Fibroblast of skin of abdomen (primary cell): ENCODE data around the gene COL20A1.

ENCODE experiments used
- DNase-seq: peaks from one replicate; pipeline ENCODE4 v3.0.0-alpha.2; 2013

The COL20A1 gene

DNA sequence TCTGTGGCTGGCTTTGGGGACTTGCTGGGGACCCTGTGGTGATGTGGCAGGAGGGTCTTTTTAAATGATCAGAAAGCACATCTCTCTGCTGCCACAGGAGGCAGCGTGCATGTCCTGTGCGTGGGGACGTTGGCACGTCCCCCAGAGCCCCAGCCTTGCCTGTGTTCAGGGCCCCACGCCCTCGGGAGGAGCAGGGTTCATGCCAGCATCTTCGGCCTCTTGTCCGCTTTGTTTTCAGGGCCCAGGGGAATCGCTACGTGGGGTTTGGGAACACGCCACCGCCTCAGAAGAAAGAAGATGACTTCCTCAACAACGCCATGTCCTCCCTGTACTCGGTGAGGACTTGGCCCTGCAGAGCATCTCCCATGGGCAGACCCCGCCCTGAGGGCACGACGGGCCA is 14.3 kb upstream of the COL20A1 start:
- DNase-seq = no peak

DNA sequence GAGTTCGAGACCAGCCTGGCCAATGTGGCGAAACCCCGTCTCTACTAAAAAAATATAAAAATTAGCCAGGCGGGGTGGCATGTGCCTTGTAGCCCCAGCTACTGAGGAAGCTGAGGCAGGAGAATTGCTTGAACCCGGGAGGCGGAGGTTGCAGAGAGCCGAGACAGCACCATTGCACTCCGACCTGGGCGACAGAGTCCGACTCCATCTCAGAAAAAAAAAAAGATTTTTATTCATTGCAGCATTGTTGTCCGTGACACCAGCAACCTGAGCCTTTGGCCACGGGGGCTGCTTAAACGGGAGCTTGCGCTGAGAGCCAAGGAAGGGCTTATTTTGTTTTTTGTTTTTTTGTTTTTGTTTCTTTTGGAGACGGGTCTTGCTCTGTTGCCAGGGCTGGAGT is 13.1 kb upstream of the COL20A1 start:
- no peak for DNase-seq

DNA sequence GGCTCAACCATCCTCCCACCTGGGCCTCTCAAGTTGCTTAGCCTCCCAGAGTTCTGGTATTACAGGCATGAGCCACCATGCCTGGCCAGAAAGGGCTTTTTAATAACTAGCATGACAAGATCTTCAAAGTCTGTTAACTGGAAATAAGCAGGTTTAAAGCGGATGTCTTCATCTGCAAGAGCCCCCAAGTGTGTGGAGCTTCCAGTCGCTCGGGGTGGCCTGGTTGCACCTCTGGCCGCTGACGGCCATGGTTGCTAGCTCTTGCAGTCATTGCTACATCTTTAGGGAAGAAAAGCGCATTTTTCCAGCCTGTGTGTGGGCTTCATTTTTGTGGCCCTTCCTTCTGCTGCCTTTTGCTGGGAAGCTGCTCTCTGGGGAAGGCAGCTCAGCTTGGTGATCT is 12.6 kb upstream of the COL20A1 start:
- no peak for DNase-seq

DNA sequence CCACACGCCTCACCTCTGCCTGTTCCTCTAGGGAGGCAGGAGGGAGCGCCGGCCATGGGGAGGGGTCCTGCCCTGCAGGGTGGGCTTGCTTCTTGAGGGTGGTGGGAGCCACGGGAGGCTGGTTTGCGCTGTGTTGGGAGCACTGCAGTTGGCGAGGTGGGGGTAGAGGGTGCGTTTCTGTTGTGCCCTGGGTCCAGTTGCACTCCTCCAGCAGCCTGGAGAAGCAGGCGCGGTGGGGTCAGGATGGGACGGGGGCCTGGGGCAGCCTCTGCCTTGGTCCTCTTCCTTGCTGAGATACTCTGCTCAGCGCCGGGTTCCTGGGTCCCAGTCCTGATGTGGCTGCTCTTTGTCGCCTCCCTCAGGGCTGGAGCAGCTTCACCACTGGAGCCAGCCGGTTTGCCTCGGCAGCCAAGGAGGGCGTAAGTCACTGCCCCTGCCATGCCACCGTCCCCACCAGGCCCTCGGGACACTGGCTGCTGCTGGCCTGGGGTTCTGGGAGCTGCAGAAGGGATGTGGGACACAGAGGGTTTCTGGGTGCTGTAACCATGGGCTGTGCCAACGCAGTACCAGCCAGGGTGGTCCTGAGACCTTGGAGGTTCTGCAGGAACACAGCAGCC is 11.9 kb upstream of the COL20A1 start:
- DNase-seq = no peak

DNA sequence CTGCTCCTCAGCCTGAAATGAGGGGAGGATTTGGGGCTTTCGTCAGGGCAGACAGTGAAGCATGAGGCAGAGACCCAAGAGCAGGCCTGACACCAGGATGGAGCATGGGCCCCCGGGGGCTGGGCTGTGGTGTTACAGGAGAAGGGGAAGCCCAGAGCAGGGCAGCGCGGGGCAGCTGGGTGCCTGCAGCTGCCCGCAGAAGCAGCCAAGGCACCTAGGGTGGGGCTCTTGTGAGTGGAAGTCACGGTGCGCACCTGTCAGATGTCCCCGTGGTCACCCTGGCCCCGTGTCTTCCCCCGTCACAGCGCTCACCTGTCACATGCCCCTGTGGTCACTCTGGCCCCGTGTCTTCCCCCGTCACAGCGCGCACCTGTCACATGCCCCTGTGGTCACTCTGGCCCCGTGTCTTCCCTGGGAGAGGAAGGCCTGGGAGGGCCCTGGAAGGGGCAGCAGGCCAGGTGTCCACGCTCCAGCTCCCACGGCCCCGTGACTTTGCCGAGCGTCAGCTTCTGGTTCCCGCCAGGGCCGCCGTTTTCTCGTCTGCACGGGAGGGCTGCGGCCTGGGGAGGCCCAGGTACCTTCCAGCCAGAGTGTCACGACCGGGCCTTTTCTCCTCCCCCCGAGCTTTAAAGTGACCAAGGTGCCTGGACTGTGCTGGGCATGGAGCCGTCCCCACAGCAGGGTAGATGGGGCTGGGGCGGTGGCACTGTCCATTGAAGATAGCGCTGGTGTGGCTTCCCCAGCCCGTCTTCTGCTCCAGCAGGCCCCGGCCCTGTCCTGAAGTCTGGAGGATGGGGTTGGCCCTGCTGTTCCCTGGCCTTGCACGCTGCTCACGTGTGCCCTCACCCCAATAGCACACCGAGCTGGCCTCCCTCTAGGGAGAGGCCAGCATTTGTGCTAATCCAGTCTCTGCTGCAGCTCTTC is 11.0 kb upstream of the COL20A1 start:
- DNase-seq = no peak

DNA sequence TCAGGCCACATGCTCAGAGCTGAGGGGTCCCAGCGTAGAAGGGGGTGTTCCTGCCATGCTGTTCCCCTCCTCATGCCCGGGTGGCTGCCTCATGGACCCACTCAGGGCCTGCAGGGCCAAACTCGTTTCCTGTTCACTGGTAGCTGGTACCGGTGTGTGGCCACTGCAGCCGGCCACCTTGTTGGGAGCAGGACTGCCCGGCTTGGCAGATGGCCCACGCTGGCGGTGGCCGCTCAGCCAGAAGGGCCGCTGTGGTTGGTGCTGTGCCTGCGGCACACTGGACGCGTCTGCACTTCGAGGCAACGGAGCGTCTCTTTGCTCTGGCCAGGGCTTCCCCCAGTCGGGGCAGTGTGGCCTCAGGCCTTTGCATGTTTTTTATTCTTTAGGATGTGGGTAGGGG is 10.0 kb upstream of the COL20A1 start:
- no peak for DNase-seq

DNA sequence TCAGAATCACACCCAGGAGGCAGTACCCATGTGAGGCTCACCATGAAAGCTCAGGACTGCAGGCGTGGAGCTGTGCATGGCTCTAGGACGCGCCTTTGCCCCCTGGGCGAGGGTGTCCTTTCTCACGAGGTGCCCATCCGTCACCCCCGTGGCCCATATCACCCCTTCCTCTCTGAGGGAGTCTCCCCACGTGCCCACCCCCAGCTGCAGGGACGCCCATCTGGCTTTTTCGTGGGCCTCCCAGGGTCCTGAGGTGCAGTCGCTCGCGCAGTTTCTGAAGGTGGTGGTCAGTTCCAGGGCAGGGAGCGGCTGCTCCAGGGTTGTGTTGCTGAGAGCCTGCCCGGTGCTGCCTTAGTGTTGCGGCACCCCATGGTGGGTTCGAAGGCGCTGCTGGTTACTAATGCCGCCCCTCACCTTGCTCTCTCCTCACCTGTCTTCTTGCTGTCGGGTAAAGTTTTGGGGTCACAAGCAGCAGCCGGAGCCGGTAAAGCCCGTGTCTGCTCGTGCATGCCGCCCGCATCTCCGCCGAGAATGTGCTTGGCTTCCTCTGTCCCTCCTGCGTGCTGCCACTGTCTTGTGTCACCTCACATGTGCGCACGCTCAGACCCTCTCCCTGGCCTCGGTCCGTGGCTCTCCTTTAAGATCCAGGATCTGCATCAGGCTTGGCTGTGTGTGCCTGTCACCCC is 9.4 kb upstream of the COL20A1 start:
- DNase-seq = no peak

DNA sequence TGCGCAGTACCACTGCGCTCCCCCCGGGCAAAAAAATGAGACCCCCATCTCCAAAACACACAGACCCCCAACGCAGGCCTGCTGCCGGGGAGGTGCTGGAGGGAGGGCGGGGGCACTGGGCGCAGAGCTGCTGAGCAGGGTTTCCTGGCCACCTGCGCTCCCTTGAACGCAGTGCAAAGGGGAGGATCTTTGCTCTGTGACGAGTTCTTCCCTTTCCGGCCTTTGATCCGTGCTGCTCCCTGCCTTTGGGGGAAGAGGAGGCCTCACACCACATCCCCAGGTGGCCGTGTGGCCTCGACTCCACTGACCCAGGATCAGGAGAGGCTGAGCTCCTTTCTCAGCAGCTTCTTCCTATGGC is 8.9 kb upstream of the COL20A1 start:
- DNase-seq = no peak

DNA sequence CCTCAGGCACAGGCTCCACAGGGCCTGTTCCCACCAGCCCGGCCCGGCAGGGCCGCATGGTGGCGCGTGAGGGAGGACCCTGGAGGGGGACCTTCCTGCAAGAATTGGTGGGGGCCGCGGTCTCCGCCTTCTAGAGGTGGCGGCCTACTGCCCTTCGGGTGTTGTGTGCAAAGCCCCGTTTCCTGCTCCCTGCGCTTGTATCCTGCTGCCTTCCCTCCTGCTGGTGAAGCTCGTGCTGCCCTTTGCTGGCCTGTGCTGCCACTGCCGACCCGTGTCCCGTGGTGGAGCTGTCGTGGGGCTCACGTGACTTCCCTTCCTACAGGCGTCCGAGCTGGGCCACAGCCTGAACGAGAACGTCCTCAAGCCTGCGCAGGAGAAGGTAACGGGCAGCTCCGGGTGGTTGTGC is 8.4 kb upstream of the COL20A1 start:
- no peak for DNase-seq

DNA sequence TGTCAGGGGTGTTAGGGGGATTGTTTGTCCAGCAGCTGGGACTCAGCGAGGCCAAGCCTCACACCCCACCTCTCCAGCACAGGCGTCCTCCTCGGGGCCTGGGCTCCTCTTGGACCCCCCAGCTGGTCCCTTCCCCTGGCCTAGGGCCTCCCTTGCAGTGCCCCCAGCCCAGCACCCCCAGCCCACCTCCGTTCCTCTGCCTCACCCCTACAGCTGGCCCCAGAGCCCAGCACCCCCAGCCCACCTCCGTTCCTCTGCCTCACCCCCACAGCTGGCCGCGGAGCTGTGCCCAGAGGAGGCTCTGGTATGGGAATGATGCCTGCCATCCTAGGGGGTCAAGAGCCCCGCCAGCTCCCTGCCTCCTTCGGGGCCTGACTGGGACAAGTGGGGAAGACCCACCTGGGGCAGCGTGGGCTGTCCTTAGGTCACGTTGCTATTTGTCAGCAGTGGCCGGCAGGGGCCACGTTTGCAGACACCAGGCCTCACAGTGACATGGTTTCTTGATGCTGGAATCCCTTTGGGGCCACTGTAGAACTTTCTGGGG is 7.9 kb upstream of the COL20A1 start:
- DNase-seq = no peak

DNA sequence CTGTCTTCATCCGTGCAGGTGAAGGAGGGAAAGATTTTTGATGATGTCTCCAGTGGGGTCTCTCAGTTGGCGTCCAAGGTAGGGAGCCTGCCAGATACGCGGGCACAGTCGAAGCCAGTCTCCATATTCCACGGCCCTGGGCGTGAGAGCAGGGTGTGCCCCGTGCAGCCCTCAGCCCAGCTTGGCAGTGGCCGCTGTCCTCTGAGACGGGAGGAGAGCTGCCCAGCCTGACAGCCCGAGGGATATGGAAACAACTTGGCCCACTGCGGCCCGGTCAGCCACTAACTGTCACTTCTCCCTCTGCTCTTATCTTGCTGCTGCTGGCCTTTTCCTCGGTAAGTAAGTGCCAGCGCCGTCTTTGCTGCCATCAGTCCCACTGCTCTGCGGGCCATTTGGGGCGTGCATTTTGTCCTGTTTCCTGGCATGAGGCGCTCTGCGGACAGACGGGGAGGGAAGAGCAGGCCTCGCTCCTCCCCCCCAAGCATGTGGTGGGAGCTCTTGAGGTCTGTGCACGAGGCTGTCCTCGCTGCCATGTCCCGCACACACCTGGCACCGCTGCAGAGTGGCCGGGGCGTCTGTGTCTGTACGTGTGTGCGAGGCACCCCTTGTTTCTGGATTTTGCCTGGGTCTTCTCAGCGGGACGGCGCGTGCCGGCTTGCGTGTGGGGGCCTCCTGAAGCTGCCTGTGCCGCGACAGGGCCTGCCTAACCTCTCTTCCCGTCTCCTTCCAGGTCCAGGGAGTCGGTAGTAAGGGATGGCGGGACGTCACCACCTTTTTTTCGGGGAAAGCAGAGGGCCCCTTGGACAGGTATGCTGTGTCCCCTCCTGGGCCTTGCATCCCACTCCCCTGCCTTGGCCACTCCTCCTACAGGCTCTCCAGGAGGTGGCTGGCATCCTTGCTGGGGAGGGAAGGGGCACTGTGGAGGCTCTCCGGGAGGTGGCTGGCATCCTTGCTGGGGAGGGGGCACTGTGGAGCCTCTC is 7.1 kb upstream of the COL20A1 start:
- DNase-seq = no peak

DNA sequence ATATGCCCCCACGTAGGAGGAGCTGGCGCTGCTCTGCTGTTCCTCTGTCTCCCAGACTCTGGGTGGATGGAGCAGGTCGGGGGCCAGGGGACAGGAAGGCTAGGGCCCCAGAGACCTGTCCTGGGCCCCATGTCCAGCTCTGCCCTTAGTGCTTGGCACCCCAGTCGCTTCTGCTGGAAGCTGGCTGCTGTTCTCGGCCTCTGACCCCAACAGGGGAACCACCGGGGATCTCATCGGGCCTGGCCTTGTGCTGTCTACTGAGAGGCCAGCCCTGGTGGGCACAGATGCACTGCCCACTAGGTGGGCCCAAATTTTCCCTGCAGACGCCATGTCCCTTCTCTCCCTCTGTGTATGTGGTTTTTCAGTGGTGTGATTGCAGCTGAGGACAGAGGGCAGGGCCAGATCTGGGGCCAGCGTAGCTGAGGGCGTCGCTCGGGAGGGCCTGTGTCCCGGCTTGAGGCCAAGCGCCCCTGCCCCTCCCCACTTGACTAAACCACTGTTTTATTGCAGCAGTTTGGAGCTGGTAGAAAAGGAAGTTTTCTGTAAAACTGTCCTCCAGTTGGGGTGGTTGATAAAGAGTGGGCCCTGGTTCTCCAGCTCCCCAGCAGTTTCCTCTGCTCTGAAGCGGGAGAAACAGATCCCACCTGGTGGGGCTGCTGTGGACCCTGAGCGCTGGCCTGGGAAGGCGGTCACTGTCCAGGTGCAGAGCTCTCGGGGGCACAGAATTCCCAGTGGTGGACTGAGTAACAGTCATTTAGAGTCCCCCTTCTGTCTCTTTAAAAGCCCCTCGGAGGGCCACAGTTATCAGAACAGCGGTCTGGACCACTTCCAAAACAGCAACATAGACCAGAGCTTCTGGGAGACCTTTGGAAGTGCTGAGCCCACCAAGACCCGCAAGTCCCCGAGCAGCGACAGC is 5.9 kb upstream of the COL20A1 start:
- no peak for DNase-seq

DNA sequence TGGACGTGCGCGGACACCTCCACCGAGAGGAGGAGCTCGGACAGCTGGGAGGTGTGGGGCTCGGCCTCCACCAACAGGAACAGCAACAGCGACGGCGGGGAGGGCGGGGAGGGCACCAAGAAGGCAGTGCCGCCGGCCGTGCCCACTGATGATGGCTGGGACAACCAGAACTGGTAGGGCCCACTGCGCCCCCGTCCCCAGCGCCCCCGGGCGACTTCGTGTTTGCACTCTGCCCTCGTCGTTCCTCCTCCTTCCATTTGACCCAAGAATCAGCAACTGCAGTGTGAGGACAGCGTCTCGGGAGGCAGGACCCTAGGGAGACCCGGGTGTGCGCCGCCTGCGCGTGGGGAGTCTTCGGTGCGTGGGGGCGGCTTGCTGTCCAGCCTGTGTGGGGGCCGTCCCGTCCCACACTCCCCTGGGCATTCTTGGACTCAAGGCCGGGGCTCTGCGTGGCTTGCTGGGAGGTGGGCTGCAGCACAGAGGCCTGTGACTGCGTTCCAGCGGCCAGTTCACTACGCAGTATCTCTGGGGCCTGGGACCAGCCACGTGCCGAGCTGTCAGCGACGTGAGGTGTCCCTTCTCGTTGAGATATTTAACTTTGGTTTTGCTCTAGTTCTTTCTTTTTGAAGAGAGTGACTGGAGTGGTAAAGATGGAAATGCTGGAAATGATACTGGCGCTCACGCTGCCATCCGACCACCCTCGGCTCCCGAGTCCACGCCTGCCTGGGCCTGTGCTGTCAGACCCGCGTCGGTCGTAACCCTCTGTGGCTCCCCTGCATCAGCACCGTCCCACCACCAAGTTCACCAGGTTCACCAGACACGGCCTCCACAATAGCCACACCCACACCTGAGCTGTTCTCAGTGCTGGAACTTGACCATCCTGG is 5.0 kb upstream of the COL20A1 start:
- no peak for DNase-seq

DNA sequence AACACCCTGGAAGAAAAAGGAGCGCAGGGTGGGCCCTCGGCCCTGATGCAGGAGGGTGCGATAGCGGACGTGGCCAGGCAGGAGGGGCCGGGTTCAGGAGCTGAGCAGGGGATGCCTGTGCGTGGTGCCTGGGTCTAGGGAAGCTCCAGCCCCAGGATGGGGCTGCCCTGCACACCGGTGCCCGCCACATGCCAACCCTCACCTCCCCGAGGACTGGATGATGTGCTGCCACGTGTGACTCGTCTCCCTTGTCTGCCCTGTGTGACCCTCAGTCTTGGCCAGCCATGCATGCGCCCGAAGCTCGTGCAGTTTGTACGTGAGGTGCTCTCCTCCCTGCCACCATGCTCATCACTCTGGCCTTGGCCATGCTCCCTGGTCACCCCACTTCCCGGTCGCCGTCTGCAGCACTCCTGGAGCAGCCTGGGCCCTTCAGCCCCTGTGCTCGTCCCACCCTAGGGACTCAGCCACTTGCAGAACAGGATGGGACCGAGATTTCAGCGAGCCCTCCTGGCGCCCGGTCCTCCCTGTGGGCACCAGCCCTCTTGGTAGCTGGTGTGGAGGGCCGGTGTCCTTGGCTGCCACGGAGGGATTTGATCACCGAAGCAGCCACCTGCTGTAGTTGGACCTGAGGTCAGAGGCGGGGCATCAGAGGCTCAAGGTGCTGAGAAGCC is 4.3 kb upstream of the COL20A1 start:
- no peak for DNase-seq

DNA sequence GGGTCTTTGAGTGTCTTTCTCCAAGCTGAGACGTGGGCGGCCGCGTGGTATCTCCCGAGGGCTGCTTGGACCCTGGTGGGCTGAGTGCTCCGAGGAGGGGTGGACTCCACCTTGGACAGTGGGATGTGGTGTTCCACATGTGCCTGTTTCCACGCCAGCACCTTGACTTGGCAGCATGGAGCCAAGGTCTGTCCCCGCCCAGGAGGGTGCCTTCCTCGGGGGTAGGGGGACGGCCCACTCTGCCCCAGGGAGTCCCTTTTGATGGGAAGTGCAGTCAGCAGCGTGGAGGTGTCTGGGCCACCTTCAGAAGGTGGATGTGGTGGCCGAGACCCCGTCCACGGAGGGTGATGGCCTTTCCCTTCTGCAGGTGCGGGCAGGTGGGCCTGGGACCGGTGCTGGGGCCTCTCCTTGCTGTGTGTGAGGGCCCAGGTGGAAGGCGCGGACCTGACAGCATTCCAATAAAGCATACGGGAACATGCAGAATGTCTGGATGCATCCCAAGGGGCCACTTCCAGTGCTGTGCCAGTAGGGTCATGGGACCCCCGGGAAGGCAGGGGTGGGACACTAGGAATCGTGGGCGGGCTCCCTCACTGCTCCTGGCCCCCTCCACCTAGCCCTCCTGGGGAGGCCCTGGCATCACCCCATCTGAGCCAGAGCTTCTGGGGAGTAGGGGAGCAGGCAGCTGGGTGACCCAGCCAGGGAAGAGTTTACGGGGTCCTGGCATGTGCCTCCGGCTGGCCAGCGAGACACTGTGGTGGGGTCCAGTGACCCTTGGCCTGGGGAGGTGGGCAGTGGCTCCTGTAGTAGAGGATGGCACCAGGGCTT is 3.5 kb upstream of the COL20A1 start:
- DNase-seq = no peak

DNA sequence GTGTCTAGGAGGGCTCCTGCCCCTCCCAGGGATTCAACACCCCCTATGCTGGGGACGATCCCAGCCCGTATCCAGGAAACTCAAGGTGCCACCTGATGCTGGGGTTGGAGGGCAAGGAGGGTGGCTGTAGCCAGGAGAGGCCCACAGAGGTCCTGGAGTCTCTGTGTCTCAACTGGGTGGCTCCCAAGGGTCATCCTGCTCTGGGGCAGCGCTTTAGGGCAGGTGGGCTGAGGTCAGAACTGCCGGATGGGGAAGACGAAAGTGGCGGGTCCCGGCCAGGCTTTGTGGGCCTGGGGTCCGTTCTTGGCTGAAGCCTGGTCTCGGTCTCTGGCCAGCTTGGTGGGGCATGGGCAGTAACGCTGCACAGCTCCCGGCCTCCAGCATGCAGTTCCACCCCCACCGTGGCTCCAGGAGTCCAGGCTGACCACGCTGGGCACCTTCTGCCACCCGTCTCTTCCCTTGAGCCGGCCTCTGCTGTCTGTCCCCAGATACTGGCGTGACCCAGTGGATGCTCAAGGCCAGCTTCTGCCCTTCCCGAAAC is 2.8 kb upstream of the COL20A1 start:
- DNase-seq = no peak

DNA sequence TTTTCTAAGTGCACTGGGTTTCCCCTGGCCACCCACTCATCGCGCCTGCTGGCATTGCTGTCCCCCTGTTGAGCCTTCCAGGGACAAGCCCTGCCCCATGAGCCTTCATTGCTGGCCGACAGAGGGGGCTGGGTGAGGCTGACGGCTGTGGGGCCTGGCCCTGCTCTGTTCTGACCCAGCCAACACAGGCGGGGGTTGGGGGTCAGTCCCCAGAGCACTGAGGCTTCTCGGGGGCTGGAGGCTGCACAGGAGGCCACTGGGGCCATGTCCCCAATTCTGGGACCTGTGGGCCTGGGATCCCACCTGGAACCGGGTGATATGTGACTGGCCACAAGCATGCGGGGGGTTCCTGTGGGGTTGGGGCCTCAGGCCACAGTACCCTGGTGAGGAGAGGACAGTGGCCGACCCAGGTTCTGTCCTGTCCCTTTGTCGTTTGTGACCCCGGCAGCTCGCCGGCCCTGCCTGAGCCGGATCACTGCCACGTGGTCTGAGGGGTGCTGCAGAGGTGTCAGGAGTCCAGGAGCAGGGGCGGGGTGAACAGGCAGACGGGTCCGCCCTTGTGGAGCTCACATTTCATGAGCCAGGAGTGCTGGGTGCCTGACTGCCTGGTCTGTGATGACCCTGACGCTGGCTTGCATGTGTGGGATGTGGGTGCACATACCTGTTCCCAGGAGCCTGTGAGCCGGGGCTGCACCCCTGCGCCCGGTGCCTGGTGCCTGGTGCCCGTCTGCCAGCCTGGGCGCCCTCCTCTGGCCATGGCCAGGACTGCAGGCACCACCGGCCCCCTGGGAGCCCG is 2.1 kb upstream of the COL20A1 start:
- peak; percentile 23 for DNase-seq
